Measurements from ENCODE around the gene LYL1.

GRCh38 chr19:13099073-13099999, 3.3 kb downstream of the LYL1 start:
- no peak for TF ChIP-seq CTCF (IDR thresholded peaks at IDR 0.05; ENCODE audit: low read depth, low read length)
- TF ChIP-seq EZH2phosphoT487 (IDR thresholded peaks at IDR 0.05; ENCODE audit: low read depth), result no peak
